Renal cortical epithelial cell (primary cell): ENCODE results near the gene DYNC2LI1. TPM values are rescaled to one million over a fixed set of nuclear protein-coding genes. Genes with fewer than 3 reads are reported as not detected.
"Not testable (repeated sequence)": the region's sequence is repeated elsewhere in the genome, so short reads cannot be mapped to it uniquely, and the experiment has no call there.

Experiments
- DNase-seq: peaks from one replicate; pipeline ENCODE4 v3.0.0-alpha.2; 2011; ENCODE audit warnings: low read depth
- total RNA-seq: library from RNA; depleted of rRNA; stranded (reverse); fragments of >200 nt; gene quantifications from 2 replicates; pipeline ENCODE4 v1.2.3, GENCODE V29; 2014

Gene DYNC2LI1
- total RNA-seq, result 39.6 and 72.6 TPM in 2 replicates

DNA sequence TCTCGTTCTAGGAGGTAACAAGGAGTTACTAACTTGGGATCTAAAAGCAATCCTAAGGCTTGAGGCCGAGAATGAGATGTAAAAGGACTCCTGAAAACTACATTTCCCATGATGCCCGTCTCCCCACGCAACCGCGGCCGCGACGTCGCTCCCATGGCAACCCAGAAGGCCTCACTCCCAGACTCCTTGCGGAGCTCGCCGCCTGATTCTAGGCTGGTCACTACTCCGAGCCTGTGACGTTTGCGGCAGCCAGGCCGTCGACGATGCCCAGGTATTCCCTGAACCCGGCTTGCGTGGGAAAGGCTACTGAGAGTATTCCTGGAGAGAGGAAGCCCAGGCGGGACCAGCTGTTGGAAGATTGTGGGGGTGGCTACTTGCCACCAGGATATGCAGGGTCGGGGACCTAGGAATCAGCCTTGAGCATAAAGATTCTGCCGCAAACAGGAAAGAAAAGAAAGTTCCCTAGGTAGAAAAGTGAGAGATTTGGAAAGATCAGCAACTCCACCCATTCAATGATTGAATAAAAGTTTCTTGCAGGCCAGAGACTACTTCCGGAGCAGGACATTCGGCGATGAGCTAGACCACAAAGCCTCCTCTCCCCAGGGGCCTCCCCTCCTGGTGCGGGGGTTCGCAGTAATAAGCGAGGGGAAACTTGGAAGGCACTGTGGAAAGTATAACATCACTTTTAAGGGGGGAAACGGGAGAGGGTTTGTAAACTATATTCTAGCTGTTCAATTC, at the start of gene DYNC2LI1:
DYNC2LI1 (plus strand) TSS at position 164 of the 738 bp plus-strand sequence; CDS start at position 264, 100 bp downstream.
- peak; percentile 88 for DNase-seq

GRCh38 chr2:43724728-43725526, 48.9 kb upstream of the DYNC2LI1 start:
- no peak for DNase-seq

DNA sequence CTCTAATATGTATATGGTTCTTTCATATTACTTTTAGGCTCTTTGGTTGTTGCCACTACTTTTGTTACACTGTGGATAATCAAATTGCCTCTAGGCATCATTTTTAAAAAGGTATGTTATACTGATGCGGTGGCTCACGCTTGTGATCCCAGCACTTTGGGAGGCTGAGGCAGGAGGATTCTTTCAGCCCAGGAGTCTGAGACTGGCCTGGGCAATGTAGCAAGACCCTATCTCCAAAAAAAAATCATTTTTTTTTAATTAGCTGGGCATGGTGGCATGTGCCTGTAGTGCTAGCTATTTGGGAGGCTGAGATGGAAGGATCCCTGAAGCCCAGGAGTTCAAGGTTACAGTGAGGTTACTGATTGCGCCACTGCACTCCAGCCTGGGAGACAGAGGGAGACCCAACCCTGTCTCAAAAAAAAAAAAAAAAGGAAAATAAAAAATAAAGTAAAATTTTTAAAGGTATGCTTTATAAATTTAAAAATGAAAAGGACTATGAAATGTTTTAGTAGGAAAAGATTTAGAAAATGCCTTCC, 48.1 kb upstream of the DYNC2LI1 start:
- no peak for DNase-seq

- DNase-seq, result not testable (repeated sequence)
Observed at GRCh38 chr2:43726961-43727633, 46.7 kb upstream of the DYNC2LI1 start.

DNA sequence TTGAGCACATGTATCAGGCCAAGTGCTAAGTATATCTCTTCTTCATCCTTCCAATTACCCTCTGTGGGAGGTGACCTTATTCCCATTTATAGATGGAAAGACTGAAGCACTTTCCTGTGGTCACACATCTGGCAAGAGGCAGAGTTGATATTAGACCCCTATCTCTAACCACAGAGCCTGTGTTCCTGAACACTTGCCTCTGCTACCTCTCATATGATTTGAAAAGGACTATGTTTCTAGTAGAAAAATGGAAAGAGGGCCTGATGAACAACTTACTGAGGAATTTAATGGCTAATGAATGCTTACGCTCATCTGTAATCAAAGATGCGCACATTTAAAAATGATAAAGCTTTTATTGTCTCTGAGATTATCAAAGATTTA, 46.2 kb upstream of the DYNC2LI1 start:
- DNase-seq, result no peak

DNA sequence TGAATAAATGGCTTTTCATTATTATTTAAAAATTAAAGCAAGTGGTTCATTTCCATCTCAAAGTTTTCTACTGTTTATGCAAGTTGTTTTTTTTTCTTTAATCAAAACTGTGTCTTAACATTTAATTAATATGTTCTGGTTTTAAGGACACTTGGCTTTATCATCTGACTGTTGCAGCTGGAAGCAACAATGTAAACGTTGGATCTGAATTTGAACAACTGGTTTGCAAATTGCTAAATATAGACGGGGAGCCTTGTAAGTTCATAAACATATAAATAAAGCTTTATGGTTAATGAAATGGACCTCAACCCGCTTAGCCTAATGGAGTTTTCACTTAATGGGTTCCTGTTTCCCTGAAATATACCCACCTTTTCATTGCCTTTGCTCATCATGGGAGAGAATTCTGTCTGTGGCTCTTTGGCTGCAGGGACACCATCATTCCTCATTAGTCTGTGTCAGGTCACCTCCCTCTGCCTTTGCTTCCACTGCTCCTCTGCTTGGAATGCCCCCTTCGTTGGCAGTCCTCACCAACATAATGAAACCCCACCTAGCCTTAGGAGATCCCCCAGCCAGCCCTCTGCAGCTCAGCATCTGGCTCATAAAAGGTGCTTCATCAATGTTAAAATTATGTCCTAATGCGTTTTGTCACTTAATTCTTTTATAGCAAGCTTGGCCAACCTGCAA, 44.2 kb upstream of the DYNC2LI1 start:
- DNase-seq, result no peak

DNA sequence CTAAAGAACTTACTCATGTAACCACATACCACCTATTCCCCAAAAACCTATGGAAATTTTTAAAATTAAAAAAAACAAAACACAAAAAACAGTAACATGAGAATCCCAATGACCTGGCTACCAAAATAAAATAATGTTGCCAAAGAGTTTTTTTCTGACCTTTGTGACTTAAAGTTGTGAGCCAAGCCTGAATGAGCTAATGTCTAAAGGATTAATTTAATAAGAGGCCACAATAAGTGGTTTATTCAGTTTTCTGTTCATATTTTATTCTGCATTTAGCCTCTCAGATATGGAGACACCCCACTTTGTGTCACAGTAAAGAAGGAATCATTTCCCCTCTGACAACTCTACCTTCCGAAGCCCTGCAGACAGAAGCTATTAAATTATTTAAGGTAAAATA, 42.6 kb upstream of the DYNC2LI1 start:
- no peak for DNase-seq

DNA sequence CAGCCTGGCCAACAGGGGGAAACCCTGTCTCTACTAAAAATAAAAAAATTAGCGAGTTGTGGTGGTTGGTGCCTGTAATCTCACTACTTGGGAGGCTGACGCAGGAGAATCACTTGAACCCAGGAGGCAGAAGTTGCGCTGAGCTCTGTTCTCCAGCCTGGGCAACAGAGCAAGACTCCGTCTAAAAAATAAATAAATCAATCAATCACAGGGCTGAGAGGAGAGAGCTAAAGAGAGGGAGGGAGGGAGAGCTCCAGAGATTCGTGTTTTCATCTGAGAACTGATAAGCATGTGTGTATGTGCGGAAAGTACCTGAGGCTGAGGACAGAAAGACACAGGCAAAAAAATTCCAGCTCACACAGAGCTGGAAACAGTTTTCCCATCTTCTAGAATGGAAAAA, 37.2 kb upstream of the DYNC2LI1 start:
- DNase-seq, result no peak

GRCh38 chr2:43737097-43737854, 36.6 kb upstream of the DYNC2LI1 start:
- DNase-seq, result peak; percentile 92

DNA sequence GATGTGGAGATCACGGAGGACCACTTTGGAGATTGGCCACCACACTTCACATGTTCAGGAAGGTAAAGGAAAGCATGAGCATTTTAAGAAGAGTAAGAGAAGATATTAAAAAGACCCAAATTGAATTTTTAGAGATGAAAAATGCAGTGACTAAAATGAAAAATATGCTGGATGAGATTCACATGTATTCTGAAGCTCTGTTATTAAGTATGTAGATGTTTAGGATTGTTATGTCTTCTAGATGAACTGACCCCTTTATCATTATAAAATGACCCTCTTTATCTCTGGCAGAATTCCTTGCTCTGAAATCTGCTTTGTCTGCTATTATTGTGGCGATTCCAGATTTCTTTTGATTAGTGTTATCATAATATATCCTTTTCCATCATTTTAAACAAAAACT, 36.0 kb upstream of the DYNC2LI1 start:
- no peak for DNase-seq

DNA sequence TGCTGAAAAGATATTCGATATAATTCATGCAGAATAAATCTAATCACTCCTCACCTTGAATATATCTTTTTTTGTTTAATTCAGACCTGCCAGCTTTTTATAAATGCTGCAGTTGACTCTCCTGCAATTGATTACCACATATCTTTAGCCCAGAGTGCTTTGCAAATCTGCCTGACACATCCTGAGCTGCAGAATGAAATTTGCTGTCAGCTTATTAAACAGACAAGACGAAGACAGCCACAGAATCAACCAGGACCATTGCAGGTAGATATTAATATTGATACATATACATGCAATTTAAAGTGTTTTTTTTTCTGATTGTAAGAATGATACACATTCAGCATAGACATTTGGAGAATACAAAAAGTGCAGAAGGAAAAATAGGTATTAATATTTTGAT, 35.6 kb upstream of the DYNC2LI1 start:
- no peak for DNase-seq

- peak; percentile 86 for DNase-seq
Observed at GRCh38 chr2:43743706-43744105, 30.1 kb upstream of the DYNC2LI1 start.

DNA sequence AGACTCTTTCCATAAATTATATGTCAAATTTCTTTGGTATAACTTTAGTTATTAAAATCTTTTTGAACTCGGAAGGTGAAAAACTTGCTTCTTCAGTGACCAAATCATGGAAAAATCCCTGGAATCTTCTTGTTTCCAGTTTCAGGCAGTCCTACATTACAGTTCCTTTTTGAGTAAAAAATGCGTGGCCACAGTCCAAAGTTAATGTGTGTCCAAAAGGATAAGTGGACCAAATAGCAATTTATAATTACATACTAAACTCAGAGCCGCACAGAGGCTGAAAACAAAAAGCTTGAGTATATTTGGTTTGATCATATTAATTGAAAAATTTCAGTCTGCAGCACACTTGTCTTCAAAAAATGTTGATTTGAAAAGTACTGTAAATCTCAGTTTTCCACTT, 28.4 kb upstream of the DYNC2LI1 start:
- DNase-seq, result peak; percentile 95

DNA sequence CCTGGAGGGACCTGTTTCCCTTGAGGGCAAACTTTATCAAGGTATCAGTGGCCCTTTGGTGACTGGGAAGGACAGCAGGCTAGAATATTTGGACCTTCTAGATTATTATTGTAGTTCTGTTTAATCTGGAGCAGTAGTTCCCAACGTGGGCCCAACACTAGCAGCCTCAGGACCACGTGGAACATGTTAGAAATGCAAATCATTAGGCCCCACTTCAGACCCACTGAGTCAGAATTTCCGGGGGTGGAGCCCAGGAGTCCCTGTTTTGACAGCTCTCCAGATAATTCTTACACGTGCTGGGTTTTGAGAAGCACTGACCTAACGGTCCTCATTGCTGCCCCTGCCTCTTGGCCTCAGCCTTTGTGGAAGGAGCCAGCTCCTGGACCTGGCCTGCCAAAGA, 25.5 kb upstream of the DYNC2LI1 start:
- no peak for DNase-seq

DNA sequence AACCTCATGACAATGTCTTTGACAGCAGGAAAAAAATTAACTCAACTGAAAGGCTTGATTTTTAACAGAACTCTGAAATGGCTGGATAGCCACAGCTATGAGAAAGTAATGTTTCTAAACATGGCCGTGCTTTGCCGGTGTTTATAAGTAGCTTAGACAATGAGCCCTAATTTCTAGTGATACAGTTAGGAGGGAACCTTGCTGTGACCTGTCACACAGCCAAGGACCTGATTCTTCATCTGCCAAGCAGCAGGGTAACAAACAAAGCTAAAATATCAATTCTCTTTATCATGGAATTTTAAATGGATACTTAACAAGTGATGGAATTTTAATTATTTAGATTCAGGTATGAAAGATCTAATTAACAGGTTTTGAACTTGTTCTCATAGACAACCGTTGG, 24.3 kb upstream of the DYNC2LI1 start:
- DNase-seq, result peak; percentile 80

- no peak for DNase-seq
Observed at GRCh38 chr2:43751476-43751990, 22.3 kb upstream of the DYNC2LI1 start.

DNA sequence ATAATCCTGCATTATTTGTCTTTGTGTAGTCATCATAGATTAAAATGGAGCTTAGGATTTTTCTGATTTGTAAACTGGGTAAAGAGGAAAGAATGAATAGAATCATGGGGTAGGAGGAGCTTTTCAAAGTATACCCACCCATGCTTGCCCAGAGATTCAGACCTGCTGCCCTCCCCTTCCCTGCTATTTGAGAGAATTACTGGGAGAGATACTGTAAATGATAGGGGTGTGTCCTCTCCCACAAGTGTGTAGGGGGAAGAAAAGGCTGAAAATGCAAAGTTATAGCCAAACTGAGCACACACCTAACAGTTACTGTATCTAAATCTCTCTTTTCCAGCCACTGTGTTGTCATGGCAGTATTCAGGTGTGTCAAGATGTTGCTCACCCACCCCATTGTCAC, 21.5 kb upstream of the DYNC2LI1 start:
- no peak for DNase-seq

- no peak for DNase-seq
Observed at GRCh38 chr2:43754180-43754579, 19.7 kb upstream of the DYNC2LI1 start.

DNA sequence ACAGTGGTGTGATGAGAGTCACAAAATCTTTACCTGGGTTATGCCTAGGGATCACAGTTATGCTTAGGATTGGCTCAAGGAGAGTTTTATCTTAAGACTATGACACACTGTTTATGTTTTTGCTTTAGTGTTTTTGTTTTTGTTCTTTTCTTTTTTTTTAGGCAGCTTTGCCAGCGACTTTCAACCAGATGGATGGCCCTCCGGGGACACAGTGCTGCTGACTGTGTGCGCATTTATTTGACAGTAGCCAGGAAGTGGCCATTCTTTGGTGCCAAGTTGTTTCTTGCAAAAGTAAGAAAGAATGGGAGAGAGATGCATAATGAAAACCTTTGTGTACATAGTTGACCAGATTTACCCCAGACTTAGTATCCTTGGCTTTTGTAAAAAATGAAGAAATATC, 15.1 kb upstream of the DYNC2LI1 start:
- peak; percentile 84 for DNase-seq

DNA sequence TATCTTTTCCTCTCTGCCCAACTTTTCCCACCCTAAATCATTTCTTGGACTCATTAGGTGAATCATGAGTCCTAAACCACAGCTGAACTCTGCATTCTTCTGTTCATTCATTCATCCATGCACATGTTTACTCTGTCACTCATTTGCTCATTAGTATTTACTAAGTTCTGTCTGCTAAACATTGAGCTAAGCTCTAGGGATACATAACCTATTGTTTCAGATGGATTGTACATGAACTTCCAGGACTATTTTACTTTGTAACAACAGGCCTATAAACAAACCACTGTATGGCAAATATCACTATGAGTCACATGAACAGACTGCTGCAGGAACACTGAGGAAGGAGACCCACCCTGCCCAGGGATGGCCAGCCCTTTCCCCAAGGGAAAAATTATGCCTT, 14.6 kb upstream of the DYNC2LI1 start:
- DNase-seq, result peak; percentile 100

DNA sequence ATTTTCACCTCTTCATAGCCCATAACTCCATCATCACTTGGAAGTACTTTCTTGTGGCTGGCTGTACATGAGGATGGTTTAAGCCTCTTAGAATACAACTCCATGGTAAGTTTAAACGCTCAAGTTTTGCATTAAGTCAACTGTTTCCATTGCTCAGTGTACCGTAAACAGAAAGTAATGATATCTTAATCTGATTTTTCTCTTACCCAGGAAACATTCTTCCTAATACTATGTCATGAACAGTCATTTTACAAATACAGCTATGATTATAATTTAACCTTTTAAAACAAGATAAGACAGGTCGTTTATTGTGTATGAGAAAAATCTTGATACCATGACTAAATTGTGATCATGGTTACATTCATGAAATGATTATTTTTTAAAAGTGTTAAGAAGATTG, 11.6 kb upstream of the DYNC2LI1 start:
- peak; percentile 79 for DNase-seq
